Endodermal cell (in vitro differentiated cells): ENCODE measurements around the gene SERBP1. TPM values are rescaled to one million over a fixed set of nuclear protein-coding genes. Genes with fewer than 3 reads are reported as not detected.
"Not testable (repeated sequence)": the region's sequence is repeated elsewhere in the genome, so short reads cannot be mapped to it uniquely, and the experiment has no call there.

Experiments
- DNase-seq: peaks from one replicate; pipeline ENCODE4 v3.0.0-alpha.2; 2017
- H3K27ac ChIP-seq: 2 replicates; pipeline ENCODE4 v1.5.1; 2013; ENCODE audit warnings: mild to moderate bottlenecking, low read depth, low read length, moderate library complexity
- H3K27me3 ChIP-seq: 2 replicates; pipeline ENCODE4 v1.6.1; 2013; ENCODE audit warnings: mild to moderate bottlenecking, low read length, moderate library complexity; ENCODE audit not compliant: insufficient read depth, control insufficient read depth, poor library complexity, severe bottlenecking
- H3K36me3 ChIP-seq: 2 replicates; pipeline ENCODE4 v1.7.0; 2013; ENCODE audit warnings: mild to moderate bottlenecking, low read length, moderate library complexity; ENCODE audit not compliant: control insufficient read depth, insufficient read depth
- H3K4me1 ChIP-seq: one replicate; pipeline ENCODE4 v1.7.0; 2013; ENCODE audit warnings: low read length; ENCODE audit not compliant: control insufficient read depth, insufficient read depth
- H3K4me3 ChIP-seq: 2 replicates; pipeline ENCODE4 v1.5.1; 2013; ENCODE audit warnings: mild to moderate bottlenecking, low read length, moderate library complexity
- H3K9ac ChIP-seq: 2 replicates; pipeline ENCODE4 v1.6.1; 2013; ENCODE audit warnings: mild to moderate bottlenecking, low read length, moderate library complexity; ENCODE audit not compliant: poor library complexity, severe bottlenecking; ENCODE audit errors: extremely low read depth
- H3K9me3 ChIP-seq: 2 replicates; pipeline ENCODE4 v1.6.1; 2013; ENCODE audit warnings: mild to moderate bottlenecking, low read length, moderate library complexity; ENCODE audit not compliant: control insufficient read depth
- H3K27ac Mint-ChIP-seq: 2 replicates; pipeline ENCODE4 v1.8.0; 2020; ENCODE audit warnings: mixed read lengths
- H3K27me3 Mint-ChIP-seq: 2 replicates; pipeline ENCODE4 v1.8.0; 2021; ENCODE audit warnings: mild to moderate bottlenecking, mixed read lengths; ENCODE audit not compliant: insufficient read depth
- H3K36me3 Mint-ChIP-seq: 2 replicates; pipeline ENCODE4 v1.8.0; 2020; ENCODE audit warnings: low read depth, mixed read lengths
- H3K4me1 Mint-ChIP-seq: 2 replicates; pipeline ENCODE4 v1.8.0; 2020; ENCODE audit warnings: mixed read lengths
- H3K4me3 Mint-ChIP-seq: 2 replicates; pipeline ENCODE4 v1.8.0; 2020; ENCODE audit warnings: mild to moderate bottlenecking, moderate library complexity, mixed read lengths
- H3K9me3 Mint-ChIP-seq: 2 replicates; pipeline ENCODE4 v1.8.0; 2020; ENCODE audit warnings: mild to moderate bottlenecking, mixed read lengths
- WGBS, 2 experiments: methylation state at CpG; one replicate each; pipeline versions ENCODE4 v1.1.5 to v1.1.7; 2013; ENCODE audit warnings: missing lambda C conversion rate in 2 of 2, mixed read lengths in 1 of 2; ENCODE audit not compliant: insufficient coverage in 1 of 2, insufficient read length in 1 of 2; 5-methylcytosine and 5-hydroxymethylcytosine counted together
- total RNA-seq, 2 donors: library from RNA; stranded (reverse); fragmentation: NEBNext Ultra II Directional in 1 of 2; extraction: Animal tissue kit (Norgen Biotek cat#: 25700) in 1 of 2; gene quantifications; 2 replicates in 1 of 2; 3 replicates in 1 of 2; pipeline ENCODE4 v1.2.1, GENCODE V29; 2021
- TF ChIP-seq, protein P1 (sequence below): fragments of 200-600 bp; sonication (generic); conservative IDR thresholded peaks from 2 replicates; pipeline ENCODE4 v1.5.0; 2021; ENCODE audit warnings: antibody characterized with exemption, mild to moderate bottlenecking

Gene SERBP1
- total RNA-seq, 2 donors from 2014 or later = 312 to 331 TPM

- Mint-ChIP-seq H3K27me3 (peaks cover 73% of the 10 kb centered on the region), H3K27ac (no peak overlapping the region), H3K9me3 (no peaks in the 10 kb centered on the region), H3K4me3 (no peak overlapping the region), H3K36me3 (no peaks in the 10 kb centered on the region), H3K4me1 (peaks cover 26% of the 10 kb centered on the region)
- Histone ChIP-seq H3K4me3 (no peak overlapping the region), H3K36me3 (no peaks in the 10 kb centered on the region), H3K9me3 (no peaks in the 10 kb centered on the region), H3K27me3 (peaks cover 74% of the 10 kb centered on the region), H3K4me1 (peaks cover 4% of the 10 kb centered on the region), H3K9ac (no peak overlapping the region), H3K27ac (no peak overlapping the region)
- TF ChIP-seq, protein P1, sequence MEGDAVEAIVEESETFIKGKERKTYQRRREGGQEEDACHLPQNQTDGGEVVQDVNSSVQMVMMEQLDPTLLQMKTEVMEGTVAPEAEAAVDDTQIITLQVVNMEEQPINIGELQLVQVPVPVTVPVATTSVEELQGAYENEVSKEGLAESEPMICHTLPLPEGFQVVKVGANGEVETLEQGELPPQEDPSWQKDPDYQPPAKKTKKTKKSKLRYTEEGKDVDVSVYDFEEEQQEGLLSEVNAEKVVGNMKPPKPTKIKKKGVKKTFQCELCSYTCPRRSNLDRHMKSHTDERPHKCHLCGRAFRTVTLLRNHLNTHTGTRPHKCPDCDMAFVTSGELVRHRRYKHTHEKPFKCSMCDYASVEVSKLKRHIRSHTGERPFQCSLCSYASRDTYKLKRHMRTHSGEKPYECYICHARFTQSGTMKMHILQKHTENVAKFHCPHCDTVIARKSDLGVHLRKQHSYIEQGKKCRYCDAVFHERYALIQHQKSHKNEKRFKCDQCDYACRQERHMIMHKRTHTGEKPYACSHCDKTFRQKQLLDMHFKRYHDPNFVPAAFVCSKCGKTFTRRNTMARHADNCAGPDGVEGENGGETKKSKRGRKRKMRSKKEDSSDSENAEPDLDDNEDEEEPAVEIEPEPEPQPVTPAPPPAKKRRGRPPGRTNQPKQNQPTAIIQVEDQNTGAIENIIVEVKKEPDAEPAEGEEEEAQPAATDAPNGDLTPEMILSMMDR = no peak
- WGBS, 2 experiments = 92 to 96% methylated on average over 2 of the region's 2 CpGs
- no peak for DNase-seq
Measured at GRCh38 chr1:67451815-67452214, 21.6 kb upstream of the SERBP1 start.

- Histone ChIP-seq H3K9me3 (no peaks in the 10 kb centered on the region), H3K36me3 (no peaks in the 10 kb centered on the region), H3K27me3 (peaks cover 78% of the 10 kb centered on the region), H3K27ac (no peak overlapping the region), H3K9ac (no peak overlapping the region), H3K4me3 (peak overlapping the region; percentile 37), H3K4me1 (peaks cover 4% of the 10 kb centered on the region)
- Mint-ChIP-seq H3K36me3 (no peaks in the 10 kb centered on the region), H3K27me3 (peaks cover 75% of the 10 kb centered on the region), H3K4me3 (no peak overlapping the region), H3K27ac (no peak overlapping the region), H3K4me1 (peaks cover 26% of the 10 kb centered on the region), H3K9me3 (no peaks in the 10 kb centered on the region)
- no peak for DNase-seq
- WGBS, 2 experiments = 45 to 57% methylated on average over 1 to 2 of the region's 2 CpGs
- TF ChIP-seq, protein P1 = no peak
Measured at GRCh38 chr1:67451356-67451755, 21.2 kb upstream of the SERBP1 start.

- Mint-ChIP-seq H3K27ac (no peak overlapping the region), H3K36me3 (no peaks in the 10 kb centered on the region), H3K27me3 (peaks cover 46% of the 10 kb centered on the region), H3K9me3 (no peaks in the 10 kb centered on the region), H3K4me3 (no peak overlapping the region), H3K4me1 (peaks cover 11% of the 10 kb centered on the region)
- WGBS, 2 experiments = 89 to 100% methylated on average over 1 of the region's 1 CpG
- H3K27me3 ChIP-seq = peaks cover 43% of the 10 kb centered on the region
- DNase-seq = no peak
- H3K36me3 ChIP-seq = no peaks in the 10 kb centered on the region
- no peak overlapping the region for H3K27ac ChIP-seq
- H3K9me3 ChIP-seq = no peaks in the 10 kb centered on the region
- H3K4me1 ChIP-seq = peaks cover 4% of the 10 kb centered on the region
- H3K4me3 ChIP-seq = no peak overlapping the region
- no peak overlapping the region for H3K9ac ChIP-seq
- TF ChIP-seq, protein P1 = no peak
Measured at GRCh38 chr1:67446893-67447292, 16.7 kb upstream of the SERBP1 start.

DNA sequence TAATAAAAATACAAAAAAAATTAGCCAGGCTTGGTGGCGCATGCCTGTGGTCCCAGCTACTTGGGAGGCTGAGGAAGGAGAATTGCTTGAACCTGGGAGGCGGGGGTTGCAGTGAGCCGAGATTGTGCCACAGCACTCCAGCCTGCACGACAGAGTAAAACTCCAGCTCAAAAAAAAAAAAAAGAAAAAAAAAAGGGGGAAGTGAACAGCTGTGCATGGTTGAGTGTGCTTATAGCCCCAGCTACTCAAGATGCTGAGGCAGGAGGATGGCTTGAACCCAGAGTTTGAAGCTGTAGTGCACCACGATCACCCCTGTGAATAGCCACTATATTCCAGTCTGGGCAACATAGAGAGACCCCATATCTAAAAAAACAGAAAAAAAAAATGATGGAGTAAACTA is 15.8 kb upstream of the SERBP1 start:
- H3K4me1 ChIP-seq, H3K27ac ChIP-seq, DNase-seq, H3K9me3 Mint-ChIP-seq, H3K36me3 ChIP-seq, H3K36me3 Mint-ChIP-seq, H3K4me3 ChIP-seq, H3K27ac Mint-ChIP-seq, H3K4me1 Mint-ChIP-seq, H3K9ac ChIP-seq, H3K4me3 Mint-ChIP-seq, H3K9me3 ChIP-seq: not testable (repeated sequence)
- 86 to 90% methylated on average over 4 to 5 of the region's 5 CpGs for WGBS, 2 experiments
- peaks cover 42% of the 10 kb centered on the region for H3K27me3 Mint-ChIP-seq
- H3K27me3 ChIP-seq = peaks cover 40% of the 10 kb centered on the region
